ENCODE measurements around the gene PRMT3.
"Not testable (repeated sequence)": the region's sequence is repeated elsewhere in the genome, so short reads cannot be mapped to it uniquely, and the experiment has no call there.

Gene PRMT3

GRCh38 chr11:20518323-20518834 is 130.9 kb downstream of the PRMT3 start:
- no peak for DNase-seq

- no peak for DNase-seq
Observed at GRCh38 chr11:20522536-20522935, 135.0 kb downstream of the PRMT3 start.

GRCh38 chr11:20529757-20530156 is 142.2 kb downstream of the PRMT3 start:
- DNase-seq = no peak

- DNase-seq = no peak
Observed at GRCh38 chr11:20530942-20531703, 143.6 kb downstream of the PRMT3 start.

GRCh38 chr11:20535271-20535881 is 147.9 kb downstream of the PRMT3 start:
- DNase-seq = no peak

- DNase-seq = no peak
Observed at GRCh38 chr11:20536365-20536764, 148.8 kb downstream of the PRMT3 start.

GRCh38 chr11:20536784-20537183 is 149.3 kb downstream of the PRMT3 start:
- no peak for DNase-seq

- DNase-seq = no peak
Observed at GRCh38 chr11:20541503-20541902, 154.0 kb downstream of the PRMT3 start.

- DNase-seq = no peak
Observed at GRCh38 chr11:20544603-20545237, 157.2 kb downstream of the PRMT3 start.

GRCh38 chr11:20547411-20547810 is 159.9 kb downstream of the PRMT3 start:
- DNase-seq = no peak

GRCh38 chr11:20551096-20551495 is 163.6 kb downstream of the PRMT3 start:
- no peak for DNase-seq

GRCh38 chr11:20555783-20556182 is 168.3 kb downstream of the PRMT3 start:
- no peak for DNase-seq

GRCh38 chr11:20556396-20556795 is 168.9 kb downstream of the PRMT3 start:
- not testable (repeated sequence) for DNase-seq

- DNase-seq = no peak
Observed at GRCh38 chr11:20558741-20559140, 171.2 kb downstream of the PRMT3 start.

Data from activated naive CD4-positive, alpha-beta T cell treated with anti-CD3 and anti-CD28 coated beads, Interleukin-2, amount 50 U/mL, for 16 hours (primary cell).